Neural crest cell (in vitro differentiated cells): ENCODE results near the gene SNCG. TPM values are rescaled to one million over a fixed set of nuclear protein-coding genes. Genes with fewer than 3 reads are reported as not detected.
A peak's percentile ranks its signal among the peaks of the same experiment; 100 is the strongest.

Experiments used
- DNase-seq: peaks from one replicate; pipeline ENCODE4 v3.0.0; 2021; ENCODE audit warnings: low read depth, mixed read lengths, low spot score
- H3K27ac Mint-ChIP-seq: one replicate; pipeline ENCODE4 v1.8.0; 2021; ENCODE audit warnings: mild to moderate bottlenecking, mixed read lengths; ENCODE audit not compliant: unreplicated experiment
- H3K27me3 Mint-ChIP-seq: 2 replicates; pipeline ENCODE4 v1.8.0; 2021; ENCODE audit warnings: low read depth, mild to moderate bottlenecking, mixed read lengths
- H3K36me3 Mint-ChIP-seq: 2 replicates; pipeline ENCODE4 v1.8.0; 2021; ENCODE audit warnings: low read depth, mild to moderate bottlenecking, mixed read lengths
- H3K4me1 Mint-ChIP-seq: 2 replicates; pipeline ENCODE4 v1.8.0; 2021; ENCODE audit warnings: mixed read lengths
- H3K4me3 Mint-ChIP-seq: one replicate; pipeline ENCODE4 v1.8.0; 2021; ENCODE audit warnings: mild to moderate bottlenecking, mixed read lengths
- H3K9me3 Mint-ChIP-seq: 2 replicates; pipeline ENCODE4 v1.8.0; 2021; ENCODE audit warnings: mixed read lengths
- total RNA-seq: library from RNA; stranded (reverse); gene quantifications from 2 replicates; pipeline ENCODE4 v1.2.1, GENCODE V29; 2021
- TF ChIP-seq, protein P1 (sequence below): fragments of 200-600 bp; sonication (generic); conservative IDR thresholded peaks from 2 replicates; pipeline ENCODE4 v1.5.0; 2021; ENCODE audit warnings: antibody characterized with exemption, mild to moderate bottlenecking

Gene SNCG
- total RNA-seq, 1 donor from 2014 or later: 8.2 TPM

- TF ChIP-seq, protein P1, sequence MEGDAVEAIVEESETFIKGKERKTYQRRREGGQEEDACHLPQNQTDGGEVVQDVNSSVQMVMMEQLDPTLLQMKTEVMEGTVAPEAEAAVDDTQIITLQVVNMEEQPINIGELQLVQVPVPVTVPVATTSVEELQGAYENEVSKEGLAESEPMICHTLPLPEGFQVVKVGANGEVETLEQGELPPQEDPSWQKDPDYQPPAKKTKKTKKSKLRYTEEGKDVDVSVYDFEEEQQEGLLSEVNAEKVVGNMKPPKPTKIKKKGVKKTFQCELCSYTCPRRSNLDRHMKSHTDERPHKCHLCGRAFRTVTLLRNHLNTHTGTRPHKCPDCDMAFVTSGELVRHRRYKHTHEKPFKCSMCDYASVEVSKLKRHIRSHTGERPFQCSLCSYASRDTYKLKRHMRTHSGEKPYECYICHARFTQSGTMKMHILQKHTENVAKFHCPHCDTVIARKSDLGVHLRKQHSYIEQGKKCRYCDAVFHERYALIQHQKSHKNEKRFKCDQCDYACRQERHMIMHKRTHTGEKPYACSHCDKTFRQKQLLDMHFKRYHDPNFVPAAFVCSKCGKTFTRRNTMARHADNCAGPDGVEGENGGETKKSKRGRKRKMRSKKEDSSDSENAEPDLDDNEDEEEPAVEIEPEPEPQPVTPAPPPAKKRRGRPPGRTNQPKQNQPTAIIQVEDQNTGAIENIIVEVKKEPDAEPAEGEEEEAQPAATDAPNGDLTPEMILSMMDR: no peak
- H3K4me3 Mint-ChIP-seq: no peak overlapping the region
- H3K27ac Mint-ChIP-seq: peak overlapping the region; percentile 88
- peaks cover 31% of the 10 kb centered on the region for H3K4me1 Mint-ChIP-seq
- no peaks in the 10 kb centered on the region for H3K27me3 Mint-ChIP-seq
- no peaks in the 10 kb centered on the region for H3K36me3 Mint-ChIP-seq
- H3K9me3 Mint-ChIP-seq: no peaks in the 10 kb centered on the region
- no peak for DNase-seq
Measured at GRCh38 chr10:86962136-86962980, 4.0 kb downstream of the SNCG start.

- Mint-ChIP-seq H3K27me3 (no peaks in the 10 kb centered on the region), H3K4me1 (peaks cover 31% of the 10 kb centered on the region), H3K4me3 (no peak overlapping the region), H3K27ac (no peak overlapping the region), H3K36me3 (no peaks in the 10 kb centered on the region), H3K9me3 (no peaks in the 10 kb centered on the region)
- TF ChIP-seq, protein P1: no peak
- no peak for DNase-seq
Measured at GRCh38 chr10:86962981-86963310, 4.5 kb downstream of the SNCG start.

DNA sequence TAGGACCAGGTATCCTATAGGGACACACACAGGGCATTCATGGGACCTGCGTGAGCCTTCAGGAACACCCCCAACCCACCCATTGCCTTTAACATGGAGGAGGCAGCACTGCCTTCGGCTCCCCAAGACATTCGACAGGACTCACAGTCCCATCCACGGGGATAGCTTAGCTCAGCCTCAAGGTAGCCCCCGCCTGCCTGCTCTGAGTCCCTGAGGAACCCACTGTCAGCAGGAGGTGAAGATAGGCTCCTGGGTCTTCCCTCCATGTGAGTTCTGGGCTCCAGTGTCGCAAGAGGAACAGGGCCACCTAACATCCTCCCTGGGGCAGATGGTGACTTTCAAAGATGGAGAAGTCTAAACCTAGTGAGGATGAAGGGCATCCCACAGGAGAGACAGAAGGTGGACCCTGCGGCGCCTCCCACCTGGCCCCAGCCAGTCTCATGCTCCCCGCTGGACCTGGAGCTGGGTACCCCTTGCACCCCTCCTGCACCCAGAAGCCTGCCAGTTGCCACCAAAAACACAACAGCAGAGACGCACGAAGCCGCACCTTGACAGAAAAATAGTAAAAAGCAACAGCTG lies 5.0 kb downstream of the SNCG start:
- Mint-ChIP-seq H3K27ac (no peak overlapping the region), H3K4me3 (no peak overlapping the region), H3K27me3 (no peaks in the 10 kb centered on the region), H3K4me1 (peaks cover 30% of the 10 kb centered on the region), H3K9me3 (no peaks in the 10 kb centered on the region), H3K36me3 (no peaks in the 10 kb centered on the region)
- no peak for DNase-seq
- TF ChIP-seq, protein P1: no peak

- H3K4me1 Mint-ChIP-seq: peaks cover 22% of the 10 kb centered on the region
- no peak overlapping the region for H3K27ac Mint-ChIP-seq
- H3K4me3 Mint-ChIP-seq: no peak overlapping the region
- no peaks in the 10 kb centered on the region for H3K27me3 Mint-ChIP-seq
- TF ChIP-seq, protein P1: no peak
- H3K9me3 Mint-ChIP-seq: no peaks in the 10 kb centered on the region
- DNase-seq: no peak
- H3K36me3 Mint-ChIP-seq: no peaks in the 10 kb centered on the region
Measured at GRCh38 chr10:86964061-86964846, 5.9 kb downstream of the SNCG start.

DNA sequence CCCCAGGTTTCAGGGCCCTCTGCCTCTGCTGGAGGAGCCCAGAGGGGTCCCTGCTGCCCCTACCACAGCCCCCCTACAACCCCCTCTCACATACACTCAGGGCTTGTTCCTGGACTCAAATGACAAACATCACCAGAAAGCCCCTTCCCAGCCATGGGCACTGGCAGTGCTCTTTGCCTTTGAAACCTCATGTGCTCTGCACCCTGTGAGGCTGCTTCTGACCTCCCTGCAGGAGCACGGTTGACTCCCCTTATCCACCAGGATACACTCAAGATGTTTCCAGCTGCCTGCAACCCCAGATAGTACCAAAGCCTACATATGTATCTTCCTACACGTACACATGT lies 6.4 kb downstream of the SNCG start:
- Mint-ChIP-seq H3K27ac (no peak overlapping the region), H3K36me3 (no peaks in the 10 kb centered on the region)
- no peak for DNase-seq

More for the DNA sequence above, 6.4 kb downstream of the SNCG start:
- Mint-ChIP-seq H3K4me3 (no peak overlapping the region), H3K4me1 (peaks cover 23% of the 10 kb centered on the region), H3K9me3 (no peaks in the 10 kb centered on the region), H3K27me3 (no peaks in the 10 kb centered on the region)
- TF ChIP-seq, protein P1: no peak
